Natural killer cell (primary cell): ENCODE data around the gene RIPOR2. TPM values are rescaled to one million over a fixed set of nuclear protein-coding genes. Genes with fewer than 3 reads are reported as not detected.

Experiments
- ATAC-seq, 3 donors: fragments of 150-1000 bp in 2 of 3; fragments of 200-7000 bp in 1 of 3; cut with Tn5 transposase; 1 replicate in 1 of 3; 2 replicates in 2 of 3; pipeline ENCODE4 v1.10.0; 2021; ENCODE audit warnings: mild to moderate bottlenecking in 2 of 3, moderate library complexity in 2 of 3
- DNase-seq, 2 donors: peaks; one replicate each; pipeline versions ENCODE4 v3.0.0 to v3.0.0-alpha.2; 2013 to 2021; ENCODE audit warnings: mixed read lengths in 1 of 2
- H3K27ac ChIP-seq: one replicate; pipeline ENCODE4 v1.5.1; 2013; ENCODE audit warnings: mild to moderate bottlenecking, low read length
- H3K27me3 ChIP-seq: one replicate; pipeline ENCODE4 v1.6.1; 2013; ENCODE audit warnings: low read length; ENCODE audit not compliant: control insufficient read depth, insufficient read depth
- H3K36me3 ChIP-seq: one replicate; pipeline ENCODE4 v1.6.1; 2013; ENCODE audit warnings: low read length; ENCODE audit not compliant: control insufficient read depth, insufficient read depth
- H3K4me1 ChIP-seq: one replicate; pipeline ENCODE4 v1.6.1; 2013; ENCODE audit warnings: low read length; ENCODE audit not compliant: control insufficient read depth, insufficient read depth
- H3K4me3 ChIP-seq: one replicate; pipeline ENCODE4 v1.5.1; 2013; ENCODE audit warnings: low read length
- H3K9me3 ChIP-seq: one replicate; pipeline ENCODE4 v1.6.1; 2013; ENCODE audit warnings: low read length; ENCODE audit not compliant: control insufficient read depth, insufficient read depth
- H3K27ac Mint-ChIP-seq, 2 donors: one replicate each; pipeline ENCODE4 v1.8.0; 2022; ENCODE audit warnings: mild to moderate bottlenecking in 2 of 2, mixed read lengths in 2 of 2, moderate library complexity in 1 of 2
- H3K27me3 Mint-ChIP-seq, 2 donors: one replicate each; pipeline ENCODE4 v1.8.0; 2022; ENCODE audit warnings: low read depth in 2 of 2, mixed read lengths in 2 of 2
- H3K36me3 Mint-ChIP-seq: one replicate; pipeline ENCODE4 v1.8.0; 2022; ENCODE audit warnings: mixed read lengths
- H3K4me1 Mint-ChIP-seq, 2 donors: one replicate each; pipeline ENCODE4 v1.8.0; 2022; ENCODE audit warnings: mixed read lengths in 2 of 2
- H3K4me3 Mint-ChIP-seq: one replicate; pipeline ENCODE4 v1.8.0; 2022; ENCODE audit warnings: mild to moderate bottlenecking, moderate library complexity, mixed read lengths
- H3K9me3 Mint-ChIP-seq, 2 donors: one replicate each; pipeline ENCODE4 v1.8.0; 2022; ENCODE audit warnings: mixed read lengths in 2 of 2
- WGBS: methylation state at CpG from one replicate; pipeline ENCODE4 v1.1.7; 2013; ENCODE audit warnings: missing lambda C conversion rate; ENCODE audit not compliant: insufficient coverage; 5-methylcytosine and 5-hydroxymethylcytosine counted together
- intact Hi-C: fragments of 100-400 bp; cut with micrococcal nuclease; formaldehyde crosslinking; loops from one replicate; pipeline ENCODE4 v1.14.2; 2022
- total RNA-seq, 4 donors: library from RNA; stranded (reverse); fragments of 120-200 nt in 1 of 4; gene quantifications; one replicate each; pipeline versions ENCODE4 v1.2.3 to v1.2.4, GENCODE V29; 2013 to 2022
- TF ChIP-seq, protein P1 (sequence below): fragments of 200-600 bp; IDR thresholded peaks from one replicate; pipeline ENCODE4 v1.8.0; 2022; ENCODE audit warnings: antibody characterized with exemption

The RIPOR2 gene
- total RNA-seq, 3 donors from 2014 or later (not counting 1 experiment from before 2014, with no cell fraction given): 234 to 312 (median 299) TPM

DNA sequence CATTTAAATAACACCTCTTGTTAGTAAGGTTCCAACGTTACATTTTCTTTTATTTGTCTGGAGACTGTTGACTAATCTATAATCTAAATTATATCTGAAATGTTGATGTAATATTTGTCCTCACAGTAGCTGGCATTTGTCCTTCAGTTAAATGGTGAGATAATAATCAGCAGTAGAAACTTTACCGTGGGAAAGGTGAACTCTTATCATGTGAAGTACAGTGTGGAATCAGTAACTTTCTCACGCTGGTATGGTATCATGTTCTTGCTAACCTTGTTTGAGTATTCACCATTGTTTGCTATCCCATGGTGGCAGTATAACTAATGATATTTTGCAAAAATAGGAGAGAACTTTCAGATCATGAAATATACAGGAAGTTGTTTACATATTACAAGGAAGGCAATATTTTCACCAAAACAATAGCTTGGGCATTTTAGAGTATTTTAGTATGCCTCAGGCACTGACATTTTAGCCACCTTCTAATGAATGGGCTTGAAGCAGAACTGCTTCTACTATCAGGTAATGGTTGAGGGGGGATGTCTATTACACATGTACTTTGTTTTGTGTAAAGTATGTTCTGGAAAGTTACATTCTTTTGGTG lies 156.2 kb downstream of the RIPOR2 start:
- Mint-ChIP-seq H3K4me1 (peaks cover 17 to 28% of the 10 kb centered on the region in 2 donors), H3K4me3 (no peak overlapping the region), H3K27me3 (no peaks in the 10 kb centered on the region), H3K9me3 (no peaks in the 10 kb centered on the region), H3K36me3 (no peaks in the 10 kb centered on the region), H3K27ac (no peak overlapping the region)
- Histone ChIP-seq H3K36me3 (peaks cover 6% of the 10 kb centered on the region), H3K27ac (no peak overlapping the region), H3K9me3 (no peaks in the 10 kb centered on the region), H3K4me1 (peaks cover 11% of the 10 kb centered on the region), H3K4me3 (no peak overlapping the region), H3K27me3 (no peaks in the 10 kb centered on the region)
- ATAC-seq (no peak), DNase-seq (no peak)
- WGBS: 64% methylated on average over 2 of the region's 3 CpGs
- intact Hi-C loops: loop anchor here (10.0 kb wide), 1 partner anchor 115 kb away; the partner anchor contains the start of genes ACOT13 and TDP2
- TF ChIP-seq, protein P1, sequence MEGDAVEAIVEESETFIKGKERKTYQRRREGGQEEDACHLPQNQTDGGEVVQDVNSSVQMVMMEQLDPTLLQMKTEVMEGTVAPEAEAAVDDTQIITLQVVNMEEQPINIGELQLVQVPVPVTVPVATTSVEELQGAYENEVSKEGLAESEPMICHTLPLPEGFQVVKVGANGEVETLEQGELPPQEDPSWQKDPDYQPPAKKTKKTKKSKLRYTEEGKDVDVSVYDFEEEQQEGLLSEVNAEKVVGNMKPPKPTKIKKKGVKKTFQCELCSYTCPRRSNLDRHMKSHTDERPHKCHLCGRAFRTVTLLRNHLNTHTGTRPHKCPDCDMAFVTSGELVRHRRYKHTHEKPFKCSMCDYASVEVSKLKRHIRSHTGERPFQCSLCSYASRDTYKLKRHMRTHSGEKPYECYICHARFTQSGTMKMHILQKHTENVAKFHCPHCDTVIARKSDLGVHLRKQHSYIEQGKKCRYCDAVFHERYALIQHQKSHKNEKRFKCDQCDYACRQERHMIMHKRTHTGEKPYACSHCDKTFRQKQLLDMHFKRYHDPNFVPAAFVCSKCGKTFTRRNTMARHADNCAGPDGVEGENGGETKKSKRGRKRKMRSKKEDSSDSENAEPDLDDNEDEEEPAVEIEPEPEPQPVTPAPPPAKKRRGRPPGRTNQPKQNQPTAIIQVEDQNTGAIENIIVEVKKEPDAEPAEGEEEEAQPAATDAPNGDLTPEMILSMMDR: no peak

DNA sequence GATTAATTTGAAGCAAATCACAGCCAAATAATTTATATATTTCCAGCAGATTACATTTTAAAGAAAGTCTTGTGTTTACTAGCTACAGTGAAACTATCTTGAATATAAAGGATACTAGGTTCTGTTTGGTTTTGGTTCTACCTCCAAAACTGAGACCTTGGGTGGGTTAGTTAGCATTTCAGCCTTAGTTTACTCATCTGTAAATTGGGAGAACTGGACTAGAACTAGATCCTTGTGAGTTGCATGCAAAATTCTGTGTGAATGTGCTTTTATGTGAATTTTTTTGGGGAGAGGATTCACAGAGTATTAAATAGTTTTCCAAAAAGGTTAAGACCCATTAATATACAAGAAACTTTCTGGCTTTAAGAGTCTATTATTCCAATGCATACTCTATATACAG lies 156.9 kb downstream of the RIPOR2 start:
- Mint-ChIP-seq H3K4me3 (no peak overlapping the region), H3K27me3 (no peaks in the 10 kb centered on the region), H3K9me3 (no peaks in the 10 kb centered on the region), H3K4me1 (peaks cover 17 to 30% of the 10 kb centered on the region in 2 donors), H3K27ac (no peak overlapping the region), H3K36me3 (no peaks in the 10 kb centered on the region)
- no peak overlapping the region for H3K4me3 ChIP-seq
- peaks cover 11% of the 10 kb centered on the region for H3K4me1 ChIP-seq
- peaks cover 2% of the 10 kb centered on the region for H3K36me3 ChIP-seq
- no peak for ATAC-seq
- no peak for DNase-seq
- TF ChIP-seq, protein P1: no peak
- intact Hi-C loops: loop anchor here (10.0 kb wide), 1 partner anchor 114 kb away; the partner anchor contains the start of genes ACOT13 and TDP2
- no peaks in the 10 kb centered on the region for H3K27me3 ChIP-seq
- no peak overlapping the region for H3K27ac ChIP-seq
- no peaks in the 10 kb centered on the region for H3K9me3 ChIP-seq

DNA sequence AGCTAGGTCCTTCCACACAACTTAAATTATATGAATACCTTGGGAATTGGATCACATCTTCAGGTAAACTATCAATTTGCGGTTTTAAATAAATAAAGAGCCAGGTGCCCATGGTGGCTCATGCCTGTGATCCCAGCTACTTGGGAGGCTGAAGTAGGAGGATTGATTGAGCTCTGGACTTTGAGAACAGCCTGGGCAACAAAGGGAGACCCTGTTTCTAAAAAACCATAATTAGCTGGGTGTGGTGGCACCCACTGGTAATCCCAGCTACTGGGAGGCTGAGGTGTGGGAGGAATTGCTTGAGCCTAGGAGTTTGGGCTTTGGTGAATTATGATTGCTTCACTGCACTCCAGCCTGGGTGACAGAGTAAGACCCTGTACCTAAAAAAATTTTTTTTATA lies 157.6 kb downstream of the RIPOR2 start:
- ATAC-seq (no peak), DNase-seq (no peak)
- Histone ChIP-seq H3K4me1 (peaks cover 11% of the 10 kb centered on the region), H3K36me3 (peaks cover 2% of the 10 kb centered on the region), H3K9me3 (no peaks in the 10 kb centered on the region), H3K27ac (no peak overlapping the region), H3K4me3 (no peak overlapping the region), H3K27me3 (no peaks in the 10 kb centered on the region)
- H3K27me3 Mint-ChIP-seq: no peaks in the 10 kb centered on the region
- TF ChIP-seq, protein P1: no peak
- intact Hi-C loops: loop anchor here (10.0 kb wide), 1 partner anchor 113 kb away; the partner anchor contains the start of genes ACOT13 and TDP2
- H3K4me3 Mint-ChIP-seq: no peak overlapping the region
- H3K36me3 Mint-ChIP-seq: no peaks in the 10 kb centered on the region
- 92% methylated on average over 1 of the region's 1 CpG for WGBS
- H3K9me3 Mint-ChIP-seq: no peaks in the 10 kb centered on the region
- H3K27ac Mint-ChIP-seq: no peak overlapping the region
- peaks cover 17 to 30% of the 10 kb centered on the region in 2 donors for H3K4me1 Mint-ChIP-seq

DNA sequence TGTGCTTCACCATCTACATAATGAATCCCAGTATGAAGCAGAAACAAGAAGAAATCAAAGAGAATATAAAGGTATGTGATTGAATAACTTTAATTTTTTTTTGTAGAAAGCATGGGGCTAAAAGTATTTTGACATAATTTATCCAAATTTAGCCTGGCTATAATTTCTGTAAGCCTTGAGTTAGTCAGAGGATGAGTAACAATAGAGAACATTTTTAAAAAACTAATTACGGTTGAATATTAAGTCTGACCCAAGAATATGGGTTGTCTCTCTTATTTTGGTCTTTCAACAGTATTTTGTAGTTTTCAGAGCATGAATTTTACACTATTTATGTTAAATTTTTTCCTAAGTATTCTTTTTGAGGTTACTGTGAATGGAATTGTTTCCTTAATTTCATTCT lies 158.5 kb downstream of the RIPOR2 start:
- no peak for DNase-seq
- TF ChIP-seq, protein P1: no peak
- Mint-ChIP-seq H3K9me3 (no peaks in the 10 kb centered on the region), H3K36me3 (no peaks in the 10 kb centered on the region), H3K4me3 (no peak overlapping the region), H3K4me1 (peaks cover 17 to 30% of the 10 kb centered on the region in 2 donors), H3K27ac (no peak overlapping the region), H3K27me3 (no peaks in the 10 kb centered on the region)
- Histone ChIP-seq H3K9me3 (no peaks in the 10 kb centered on the region), H3K36me3 (peaks cover 2% of the 10 kb centered on the region), H3K27ac (no peak overlapping the region), H3K4me1 (peaks cover 11% of the 10 kb centered on the region), H3K27me3 (no peaks in the 10 kb centered on the region), H3K4me3 (no peak overlapping the region)
- no peak for ATAC-seq
- no CpG with 5 or more reads among the region's 1 CpG for WGBS
- intact Hi-C loops: loop anchor here (10.0 kb wide), 1 partner anchor 112 kb away; the partner anchor contains the start of genes ACOT13 and TDP2
